Activated CD8-positive, alpha-beta memory T cell treated with anti-CD3 and anti-CD28 coated beads for 1 hour (primary cell): ENCODE results near the gene NDUFB3.
"Not testable (repeated sequence)": the region's sequence is repeated elsewhere in the genome, so short reads cannot be mapped to it uniquely, and the experiment has no call there.

Experiments used
- DNase-seq, 2 donors: peaks; one replicate each; pipeline ENCODE4 v3.0.0-alpha.2; 2020; ENCODE audit warnings: low read depth in 1 of 2; ENCODE audit errors: extremely low read depth in 1 of 2

NDUFB3 gene

GRCh38 chr2:201071479-201072200 is at the start of gene NDUFB3, which contains the start of gene HYCC2:
NDUFB3 (plus strand) TSS chr2:201072001; CDS start chr2:201078883, 6,882 bp downstream.
HYCC2 (minus strand) TSS chr2:201071671; CDS start chr2:201024009, 47,662 bp downstream.
- DNase-seq: peak; percentile 80 to 84

- DNase-seq: no peak
These were observed 47.3 kb upstream of the NDUFB3 start for GRCh38 chr2:201024518-201024917.

GRCh38 chr2:201034355-201034754 is 37.4 kb upstream of the NDUFB3 start:
- not testable (repeated sequence) for DNase-seq

GRCh38 chr2:201038361-201038760 is 33.4 kb upstream of the NDUFB3 start:
- not testable (repeated sequence) for DNase-seq

GRCh38 chr2:201038855-201039254 is 32.9 kb upstream of the NDUFB3 start:
- DNase-seq: no peak

- DNase-seq: no peak
These were observed 30.8 kb upstream of the NDUFB3 start for GRCh38 chr2:201040867-201041628.

GRCh38 chr2:201042451-201042850 is 29.4 kb upstream of the NDUFB3 start:
- not testable (repeated sequence) for DNase-seq

- not testable (repeated sequence) for DNase-seq
These were observed 28.8 kb upstream of the NDUFB3 start for GRCh38 chr2:201043050-201043449.

- DNase-seq: no peak
These were observed 24.9 kb upstream of the NDUFB3 start for GRCh38 chr2:201046881-201047280.

- DNase-seq: no peak
These were observed 22.3 kb upstream of the NDUFB3 start for GRCh38 chr2:201049455-201049854.

- DNase-seq: no peak
These were observed 14.7 kb upstream of the NDUFB3 start for GRCh38 chr2:201057087-201057521.

GRCh38 chr2:201057715-201058248 is 14.0 kb upstream of the NDUFB3 start:
- no peak for DNase-seq

GRCh38 chr2:201058914-201059313 is 12.9 kb upstream of the NDUFB3 start:
- no peak for DNase-seq

GRCh38 chr2:201059961-201060755 is 11.6 kb upstream of the NDUFB3 start:
- DNase-seq: no peak

- DNase-seq: not testable (repeated sequence)
These were observed 8.3 kb upstream of the NDUFB3 start for GRCh38 chr2:201063516-201063915.

GRCh38 chr2:201064797-201065329 is 6.9 kb upstream of the NDUFB3 start:
- DNase-seq: no peak

GRCh38 chr2:201070948-201071478 is 788 bp upstream of the NDUFB3 start:
- no peak for DNase-seq

- no peak for DNase-seq
These were observed 365 bp downstream of the NDUFB3 start for GRCh38 chr2:201072201-201072530.

GRCh38 chr2:201073071-201073470 is 1.3 kb downstream of the NDUFB3 start:
- no peak for DNase-seq

- DNase-seq: no peak
These were observed 3.2 kb downstream of the NDUFB3 start for GRCh38 chr2:201074996-201075395.
